ENCODE measurements around the gene ZNF747.
"Not testable (repeated sequence)": the region's sequence is repeated elsewhere in the genome, so short reads cannot be mapped to it uniquely, and the experiment has no call there.

Gene ZNF747

GRCh38 chr16:30548416-30549253 lies 14.0 kb upstream of the ZNF747 start:
- H3K27ac ChIP-seq = no peak overlapping the region
- no peak for TF ChIP-seq ZFX (IDR thresholded peaks at IDR 0.05; ENCODE audit: borderline replicate concordance)
- TF ChIP-seq CTCF (IDR thresholded peaks at IDR 0.05) = no peak

GRCh38 chr16:30546115-30546514 lies 11.5 kb upstream of the ZNF747 start:
- TF ChIP-seq CTCF (IDR thresholded peaks at IDR 0.05) = no peak
- TF ChIP-seq ZFX (IDR thresholded peaks at IDR 0.05; ENCODE audit: borderline replicate concordance) = no peak

GRCh38 chr16:30543067-30543466 lies 8.4 kb upstream of the ZNF747 start:
- no peak for TF ChIP-seq CTCF (IDR thresholded peaks at IDR 0.05)
- TF ChIP-seq ZFX (IDR thresholded peaks at IDR 0.05; ENCODE audit: borderline replicate concordance) = no peak
- no peak overlapping the region for H3K27ac ChIP-seq

More at GRCh38 chr16:30546115-30546514, 11.5 kb upstream of the ZNF747 start:
- H3K27ac ChIP-seq = no peak overlapping the region

- H3K27ac ChIP-seq = no peak overlapping the region
Measured at GRCh38 chr16:30541502-30542329, 7.1 kb upstream of the ZNF747 start.

GRCh38 chr16:30540916-30541464 lies 6.3 kb upstream of the ZNF747 start:
- not testable (repeated sequence) for H3K27ac ChIP-seq

More at GRCh38 chr16:30541502-30542329, 7.1 kb upstream of the ZNF747 start:
- TF ChIP-seq ZFX (IDR thresholded peaks at IDR 0.05; ENCODE audit: borderline replicate concordance) (no peak), CTCF (IDR thresholded peaks at IDR 0.05) (no peak)

GRCh38 chr16:30539986-30540526 lies 5.4 kb upstream of the ZNF747 start:
- H3K27ac ChIP-seq = not testable (repeated sequence)

- H3K27ac ChIP-seq = no peak overlapping the region
- no peak for TF ChIP-seq CTCF (IDR thresholded peaks at IDR 0.05)
- TF ChIP-seq ZFX (IDR thresholded peaks at IDR 0.05; ENCODE audit: borderline replicate concordance) = no peak
Measured at GRCh38 chr16:30539000-30539964, 4.6 kb upstream of the ZNF747 start.

- H3K27ac ChIP-seq = peak overlapping the region; percentile 98
Measured at GRCh38 chr16:30536391-30537024, 1.9 kb upstream of the ZNF747 start.
